GM19351 (cell line): ENCODE data around the gene ATXN7L1.

Source experiments
- ATAC-seq: cut with Tn5 transposase; IDR thresholded peaks from one replicate; pipeline ENCODE4 v1.9.1; 2021; ENCODE audit warnings: mild to moderate bottlenecking, moderate library complexity; ENCODE audit not compliant: unreplicated experiment

ATXN7L1 gene

DNA sequence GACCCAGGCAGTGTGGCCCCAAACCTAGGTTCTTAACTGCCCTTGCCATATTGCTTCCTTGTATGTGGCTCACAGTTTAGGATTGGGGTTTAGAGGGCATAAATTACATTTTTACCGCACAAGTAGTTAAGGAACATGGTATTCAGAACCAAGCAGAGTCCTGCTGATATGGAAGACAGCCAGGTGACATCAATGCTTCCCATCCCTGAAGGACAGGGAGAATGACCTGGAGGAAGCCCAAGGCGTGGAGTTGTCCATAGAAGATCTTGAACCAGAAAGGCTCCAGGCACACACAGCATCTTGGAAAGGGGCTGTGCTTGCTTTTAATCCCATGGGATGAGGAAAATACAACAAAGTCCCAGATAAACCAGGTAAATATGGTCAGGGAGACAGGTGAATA is 48.3 kb downstream of the ATXN7L1 start:
- ATAC-seq = no peak

DNA sequence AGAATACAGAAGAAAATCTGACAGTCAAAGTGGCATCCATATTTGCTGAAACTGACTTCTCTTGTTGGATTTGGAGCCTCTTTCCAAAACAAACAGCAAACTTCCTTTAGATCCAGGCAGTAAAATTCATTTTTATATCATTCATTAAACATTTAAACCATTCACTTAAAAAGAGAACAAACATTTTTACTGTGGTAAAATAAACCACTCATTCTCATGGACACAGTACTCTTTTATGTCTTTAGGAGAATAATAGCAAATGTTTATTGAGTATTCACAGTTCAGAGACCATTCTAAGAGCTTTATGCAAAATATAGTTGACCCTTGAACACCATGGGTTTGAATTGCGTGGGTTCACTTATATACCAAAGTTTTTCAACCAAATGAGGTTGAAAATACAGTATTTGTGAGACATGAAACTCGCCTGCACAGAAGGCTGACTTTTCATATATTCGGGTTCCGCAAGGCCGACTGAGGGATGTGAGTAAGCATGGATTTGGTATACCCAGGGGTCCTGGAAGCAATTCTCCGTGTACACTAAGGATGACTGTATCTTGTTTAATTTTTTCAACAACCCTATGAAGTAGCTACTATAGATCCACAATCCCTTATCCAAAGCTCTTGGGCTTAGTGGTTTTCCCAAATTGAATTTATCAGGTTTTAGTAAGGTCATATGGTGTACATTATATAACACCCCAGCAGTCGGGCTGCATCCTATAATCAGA is 49.1 kb downstream of the ATXN7L1 start:
- no peak for ATAC-seq

- ATAC-seq = no peak
Measured at GRCh38 chr7:105826143-105826542, 50.3 kb downstream of the ATXN7L1 start.

DNA sequence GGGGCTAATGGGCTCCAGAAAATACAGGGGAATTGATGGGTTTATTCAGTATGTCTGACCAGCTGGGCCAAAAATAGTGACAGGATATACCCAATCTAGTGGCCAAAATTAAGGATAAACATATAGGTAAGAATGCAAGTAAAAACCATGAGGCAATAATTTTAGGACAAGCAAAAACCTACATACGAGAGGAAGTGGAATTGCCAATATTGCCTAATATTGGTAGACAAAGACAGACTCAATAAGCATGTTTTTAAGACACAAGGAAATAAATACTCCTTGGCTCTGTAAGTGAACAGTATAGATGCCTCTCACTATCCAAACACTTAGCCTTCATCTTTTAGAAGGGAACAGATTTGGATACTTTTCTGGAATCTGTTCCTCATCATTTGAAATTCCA is 51.0 kb downstream of the ATXN7L1 start:
- ATAC-seq = no peak

DNA sequence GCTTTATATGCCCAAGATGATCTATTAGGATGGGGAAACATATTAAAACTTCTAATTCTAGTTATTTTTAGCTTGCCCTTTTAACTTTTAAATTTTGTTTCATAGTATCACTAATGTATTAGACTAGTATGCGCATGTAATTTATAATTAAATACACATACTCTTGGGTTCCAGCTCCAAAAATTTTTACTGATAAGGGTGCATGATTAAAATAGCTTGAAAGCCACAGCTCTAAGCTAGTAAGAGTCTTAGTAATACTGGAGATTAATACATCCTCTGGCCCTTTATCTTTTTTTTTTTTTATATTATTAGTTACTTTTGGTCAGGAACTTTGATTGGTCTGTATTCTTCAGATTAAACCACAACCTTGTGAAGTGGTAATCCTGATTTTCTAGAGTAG is 53.6 kb downstream of the ATXN7L1 start:
- no peak for ATAC-seq

GRCh38 chr7:105821527-105821926 is 54.9 kb downstream of the ATXN7L1 start:
- ATAC-seq = no peak

DNA sequence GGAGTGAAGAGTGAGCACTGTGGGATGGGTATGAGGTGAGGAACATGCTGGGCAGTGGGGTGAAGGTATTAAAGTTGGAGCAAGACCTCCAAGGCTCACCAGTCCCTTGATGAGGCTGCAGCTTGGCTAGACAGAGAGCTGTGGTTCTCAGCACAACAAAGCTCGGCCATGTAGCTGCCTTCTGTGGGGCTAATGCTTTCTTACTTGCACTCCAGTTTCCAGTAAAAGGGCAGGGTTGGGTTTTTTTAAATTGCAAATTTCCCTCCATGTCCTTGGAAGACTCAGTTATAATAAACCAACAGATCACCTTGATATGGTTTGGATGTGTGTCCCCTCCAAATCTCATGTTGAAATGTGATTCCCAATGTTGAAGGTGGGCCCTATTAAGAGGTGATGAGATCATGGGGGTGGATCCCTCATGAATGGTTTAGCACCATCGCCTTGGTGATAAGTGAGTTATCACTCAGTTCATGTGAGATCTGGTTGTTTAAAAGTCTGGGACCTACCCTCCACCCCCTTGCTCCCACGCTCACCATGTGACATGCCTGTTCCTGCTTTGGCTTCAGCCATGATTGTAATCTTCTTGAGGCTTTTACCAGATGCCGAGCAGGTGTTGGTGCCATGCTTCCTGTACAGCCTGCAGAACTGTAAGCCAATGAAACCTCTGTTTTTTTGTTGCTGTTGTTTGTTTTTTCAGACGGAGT is 55.9 kb downstream of the ATXN7L1 start:
- ATAC-seq = no peak

GRCh38 chr7:105819559-105819958 is 56.8 kb downstream of the ATXN7L1 start:
- ATAC-seq = no peak

GRCh38 chr7:105816954-105817615 is 59.3 kb downstream of the ATXN7L1 start:
- ATAC-seq = no peak

DNA sequence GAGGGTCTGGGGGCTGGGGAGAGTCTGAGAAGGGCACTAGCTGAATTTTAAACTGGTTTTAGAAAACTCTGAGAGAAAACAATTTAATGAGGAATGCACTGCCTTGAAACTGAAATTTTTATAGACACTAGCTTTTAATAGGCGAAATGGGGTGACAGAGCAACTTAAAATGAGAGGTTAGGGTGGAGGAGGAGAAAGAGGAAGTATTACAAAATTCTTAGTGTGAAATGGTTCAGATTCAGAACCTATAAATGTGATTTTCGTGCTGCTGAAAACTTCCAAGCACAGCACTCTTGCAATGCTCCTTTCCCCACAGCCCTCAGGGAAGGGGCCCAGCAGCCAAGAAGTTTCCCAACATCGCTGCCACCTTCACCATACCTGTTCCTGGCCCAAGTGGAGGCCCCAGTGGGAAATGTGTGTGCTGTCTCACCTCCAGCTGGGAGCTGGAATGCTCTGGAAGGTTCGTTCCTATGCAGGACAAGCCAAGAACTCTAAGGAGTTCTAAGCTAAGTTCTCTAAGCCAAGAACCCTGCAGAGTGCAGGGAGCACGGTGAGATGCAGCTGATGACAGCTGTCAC is 60.0 kb downstream of the ATXN7L1 start:
- ATAC-seq = no peak

GRCh38 chr7:105815576-105815975 is 60.8 kb downstream of the ATXN7L1 start:
- no peak for ATAC-seq

DNA sequence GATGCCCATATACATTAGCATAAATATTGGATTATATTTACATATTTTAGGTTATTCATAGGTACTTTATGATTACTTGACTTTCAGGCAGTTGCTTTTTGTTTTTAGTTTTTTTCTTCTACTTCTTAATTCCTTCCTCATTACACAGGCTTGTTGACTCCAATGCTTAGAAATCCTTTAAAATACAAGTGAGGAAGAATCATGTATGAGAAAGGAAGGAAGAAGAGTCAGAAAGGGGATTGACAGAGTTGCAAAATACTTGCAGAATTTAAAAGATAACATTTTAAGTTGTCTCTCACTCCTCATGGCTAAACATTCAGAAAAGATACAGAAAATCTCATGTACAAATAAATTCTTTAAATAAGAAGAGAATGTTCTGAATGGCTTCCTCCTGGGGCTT is 61.9 kb downstream of the ATXN7L1 start:
- ATAC-seq = no peak

- no peak for ATAC-seq
Measured at GRCh38 chr7:105811189-105811847, 65.1 kb downstream of the ATXN7L1 start.

DNA sequence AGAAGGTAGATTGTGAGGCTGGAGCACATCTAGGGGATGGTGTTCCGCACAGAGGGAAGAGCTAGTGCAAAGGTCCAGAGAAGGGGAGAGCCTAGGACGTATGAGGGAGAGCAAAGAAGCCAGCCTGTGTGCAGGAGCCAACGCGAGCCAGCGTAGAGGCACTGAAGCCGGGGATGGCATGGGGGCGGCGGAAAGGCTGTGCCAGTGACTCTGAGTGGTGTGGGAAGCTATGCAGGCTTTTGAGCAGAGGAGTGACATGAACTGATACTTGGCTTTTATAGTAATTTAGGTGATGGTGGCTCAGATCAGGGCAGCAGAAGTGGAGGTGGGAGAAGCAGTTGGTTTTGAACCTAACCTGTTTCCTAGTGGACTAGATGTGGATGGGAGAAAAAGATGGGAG is 65.8 kb downstream of the ATXN7L1 start:
- ATAC-seq = no peak

DNA sequence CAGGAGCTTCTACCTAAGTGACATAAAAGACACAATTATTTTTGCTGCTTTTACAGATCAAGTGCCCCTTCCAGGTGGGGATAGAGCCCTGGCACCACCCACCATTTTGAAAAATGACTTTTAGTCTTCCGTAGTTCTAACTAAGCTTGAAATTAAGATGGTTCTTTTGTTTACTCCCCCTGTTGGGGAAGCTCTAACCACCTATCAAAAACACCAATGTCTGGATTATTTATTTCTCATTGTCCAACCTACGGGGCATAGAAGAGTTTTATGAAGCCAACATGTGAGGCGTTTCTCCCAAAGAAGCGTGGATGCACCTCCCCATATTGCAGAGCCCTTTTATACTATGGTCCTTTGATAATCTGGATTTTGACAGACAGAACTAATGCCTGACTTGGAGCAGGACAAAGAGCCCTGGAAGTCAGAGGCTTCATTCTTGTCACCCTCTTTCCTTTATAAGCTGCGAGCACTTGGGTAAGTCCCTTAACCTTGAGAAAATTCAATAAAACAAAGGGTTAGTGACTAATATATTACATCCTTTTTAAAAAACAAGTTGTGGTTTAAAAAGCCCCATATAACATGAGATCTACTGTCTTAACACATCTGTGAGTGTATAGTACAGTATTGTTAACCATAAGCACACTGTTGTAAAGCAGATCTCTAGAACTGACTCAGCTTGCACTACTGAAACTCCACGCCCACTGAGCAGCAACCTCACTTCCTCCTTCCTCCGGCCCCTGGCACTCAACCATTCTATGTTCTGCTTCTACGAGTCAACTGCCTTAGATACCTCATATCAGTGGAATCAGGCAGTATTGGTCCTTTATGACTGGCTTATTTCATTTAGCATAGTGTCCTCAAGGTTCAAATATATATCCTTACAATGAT is 67.5 kb downstream of the ATXN7L1 start:
- ATAC-seq = peak; percentile 96

DNA sequence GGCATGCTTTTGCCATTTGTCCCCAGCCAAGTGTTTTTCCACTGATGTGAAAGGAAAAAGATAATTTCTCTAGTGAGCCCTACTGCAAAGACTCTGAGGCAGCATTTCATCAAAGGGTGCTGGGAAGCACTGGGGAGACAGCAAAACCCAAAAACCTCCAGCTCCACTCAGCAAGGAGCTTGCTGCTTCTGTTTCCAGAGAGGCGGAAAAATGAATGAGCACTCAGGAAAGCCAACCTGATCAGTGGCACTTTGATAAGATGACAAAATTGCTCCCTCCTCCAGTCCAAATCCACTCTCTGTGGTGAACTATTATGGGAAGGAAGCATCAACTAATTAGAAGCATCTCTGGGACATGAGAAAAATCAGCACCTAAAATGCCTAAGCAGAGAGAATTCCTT is 68.2 kb downstream of the ATXN7L1 start:
- no peak for ATAC-seq

- no peak for ATAC-seq
Measured at GRCh38 chr7:105807448-105807762, 69.0 kb downstream of the ATXN7L1 start.

- ATAC-seq = peak; percentile 31
Measured at GRCh38 chr7:105806592-105807447, 69.6 kb downstream of the ATXN7L1 start.

DNA sequence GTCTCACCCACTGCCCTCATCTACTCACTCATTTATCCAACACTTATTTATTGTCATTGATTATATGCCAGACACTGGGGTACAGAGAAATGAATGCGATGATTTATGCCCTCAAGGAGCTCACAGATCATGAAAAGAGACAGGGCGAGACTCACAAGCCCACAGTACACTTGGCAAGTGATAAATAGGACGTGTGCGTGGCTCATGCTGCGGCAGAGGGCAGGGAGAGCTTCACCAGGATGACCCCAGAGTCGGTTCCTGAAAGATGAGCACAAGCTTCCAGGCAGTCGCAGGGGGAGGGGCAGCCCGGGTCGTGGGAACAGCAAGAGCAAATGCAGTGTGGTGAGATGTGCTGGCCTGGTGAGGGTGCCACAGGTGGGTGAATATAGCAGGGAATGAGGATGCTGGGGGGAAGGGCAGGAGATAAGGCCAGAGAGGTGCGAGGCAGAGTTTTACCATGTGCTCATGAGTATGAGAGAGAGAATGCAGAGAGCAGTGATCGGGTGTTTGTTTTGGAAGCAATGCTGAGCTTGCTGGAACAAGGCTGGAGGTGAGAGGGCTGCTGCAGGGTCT is 70.9 kb downstream of the ATXN7L1 start:
- no peak for ATAC-seq
